Measurements from ENCODE around the gene NTN5. TPM values are rescaled to one million over a fixed set of nuclear protein-coding genes. Genes with fewer than 3 reads are reported as not detected.
A peak's percentile ranks its signal among the peaks of the same experiment; 100 is the strongest.

NTN5 gene
- total and polyA plus RNA-seq, 5 donors from 2014 or later, result 0.21 to 2.3 (median 0.30) TPM; not detected in 2

DNA sequence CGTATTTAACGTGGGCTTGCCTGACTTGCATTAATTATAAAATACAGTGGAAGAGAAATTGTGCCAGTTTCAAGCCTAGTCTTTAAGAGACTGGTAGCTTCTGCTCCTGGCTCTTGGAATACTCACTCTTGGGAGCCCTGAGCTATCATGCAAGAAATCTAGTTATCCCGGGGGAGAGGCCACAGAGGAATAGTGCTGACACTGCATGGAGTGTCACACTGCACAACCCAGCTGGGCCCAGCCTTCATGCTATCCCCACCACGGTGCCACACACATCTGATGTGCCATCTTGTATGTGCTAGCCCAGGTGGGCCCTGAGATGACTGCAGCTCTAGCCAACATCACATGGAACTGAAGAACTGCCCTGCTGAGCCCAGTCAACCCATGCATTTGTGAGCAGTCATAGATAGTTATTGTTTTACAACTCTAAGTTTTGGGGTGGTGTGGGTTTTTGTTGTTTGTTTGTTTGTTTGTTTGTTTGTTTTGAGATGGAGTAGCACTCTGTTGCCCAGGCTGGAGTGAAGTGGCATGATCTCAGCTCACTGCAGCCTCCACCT, 38.4 kb upstream of the NTN5 start:
- Mint-ChIP-seq H3K36me3 (peaks cover 11% of the 10 kb centered on the region), H3K9me3 (peaks cover 0 to 5% (median 0%) of the 10 kb centered on the region in 7 donors), H3K27me3 (no peaks in the 10 kb centered on the region), H3K4me1 (peaks cover 0 to 30% (median 9%) of the 10 kb centered on the region in 4 donors), H3K4me3 (peak overlapping the region; percentile 33 to 88 (median 56)), H3K27ac (no peak overlapping the region)
- no peak for DNase-seq
- Histone ChIP-seq H3K36me3 (ENCODE audit: control insufficient read depth, insufficient read depth, low read length) (no peaks in the 10 kb centered on the region), H3K27ac (ENCODE audit: insufficient read depth, low read length, poor library complexity, severe bottlenecking) (no peak overlapping the region), H3K4me1 (ENCODE audit: control insufficient read depth, insufficient read depth, low read length, poor library complexity, severe bottlenecking) (peaks cover 19% of the 10 kb centered on the region), H3K4me3 (ENCODE audit: low read depth, low read length) (no peak overlapping the region), H3K27me3 (ENCODE audit: control insufficient read depth, insufficient read depth, low read length) (no peaks in the 10 kb centered on the region), H3K9me3 (ENCODE audit: control insufficient read depth in 2 of 2, low read length in 2 of 2) (no peaks in the 10 kb centered on the region)
- ATAC-seq (ENCODE audit: low read depth in 2 of 2), result no peak

- Mint-ChIP-seq H3K4me1 (peaks cover 0 to 12% (median 1%) of the 10 kb centered on the region in 4 donors), H3K4me3 (peak overlapping the region in 1 of 4 donors; percentile 73), H3K9me3 (peaks cover 0 to 2% (median 0%) of the 10 kb centered on the region in 7 donors), H3K27ac (peak overlapping the region in 2 of 3 donors; percentile 38 to 86), H3K36me3 (peaks cover 31% of the 10 kb centered on the region), H3K27me3 (no peaks in the 10 kb centered on the region)
- H3K27me3 ChIP-seq (ENCODE audit: control insufficient read depth, insufficient read depth, low read length), result no peaks in the 10 kb centered on the region
- H3K9me3 ChIP-seq (ENCODE audit: control insufficient read depth in 2 of 2, low read length in 2 of 2), result no peaks in the 10 kb centered on the region
- no peak for DNase-seq
- no peak overlapping the region for H3K27ac ChIP-seq (ENCODE audit: insufficient read depth, low read length, poor library complexity, severe bottlenecking)
- H3K4me3 ChIP-seq (ENCODE audit: low read depth, low read length), result no peak overlapping the region
- no peak for ATAC-seq (ENCODE audit: low read depth in 2 of 2)
- H3K4me1 ChIP-seq (ENCODE audit: control insufficient read depth, insufficient read depth, low read length, poor library complexity, severe bottlenecking), result peaks cover 8% of the 10 kb centered on the region
- H3K36me3 ChIP-seq (ENCODE audit: control insufficient read depth, insufficient read depth, low read length), result no peaks in the 10 kb centered on the region
Observed at GRCh38 chr19:48708471-48708870, 35.7 kb upstream of the NTN5 start.

- H3K36me3 Mint-ChIP-seq, result peaks cover 37% of the 10 kb centered on the region
- no peaks in the 10 kb centered on the region for H3K27me3 Mint-ChIP-seq
- H3K4me1 Mint-ChIP-seq, result peaks cover 0 to 5% (median 0%) of the 10 kb centered on the region in 4 donors
- H3K4me1 ChIP-seq (ENCODE audit: control insufficient read depth, insufficient read depth, low read length, poor library complexity, severe bottlenecking), result no peaks in the 10 kb centered on the region
- no peak overlapping the region for H3K4me3 Mint-ChIP-seq
- H3K4me3 ChIP-seq (ENCODE audit: low read depth, low read length), result no peak overlapping the region
- peaks cover 0 to 1% (median 0%) of the 10 kb centered on the region in 7 donors for H3K9me3 Mint-ChIP-seq
- no peaks in the 10 kb centered on the region for H3K27me3 ChIP-seq (ENCODE audit: control insufficient read depth, insufficient read depth, low read length)
- no peak overlapping the region for H3K27ac Mint-ChIP-seq
- DNase-seq (no peak), ATAC-seq (ENCODE audit: low read depth in 2 of 2) (no peak)
- H3K36me3 ChIP-seq (ENCODE audit: control insufficient read depth, insufficient read depth, low read length), result no peaks in the 10 kb centered on the region
- H3K27ac ChIP-seq (ENCODE audit: insufficient read depth, low read length, poor library complexity, severe bottlenecking), result no peak overlapping the region
- no peaks in the 10 kb centered on the region for H3K9me3 ChIP-seq (ENCODE audit: control insufficient read depth in 2 of 2, low read length in 2 of 2)
Observed at GRCh38 chr19:48705431-48705830, 32.6 kb upstream of the NTN5 start.

DNA sequence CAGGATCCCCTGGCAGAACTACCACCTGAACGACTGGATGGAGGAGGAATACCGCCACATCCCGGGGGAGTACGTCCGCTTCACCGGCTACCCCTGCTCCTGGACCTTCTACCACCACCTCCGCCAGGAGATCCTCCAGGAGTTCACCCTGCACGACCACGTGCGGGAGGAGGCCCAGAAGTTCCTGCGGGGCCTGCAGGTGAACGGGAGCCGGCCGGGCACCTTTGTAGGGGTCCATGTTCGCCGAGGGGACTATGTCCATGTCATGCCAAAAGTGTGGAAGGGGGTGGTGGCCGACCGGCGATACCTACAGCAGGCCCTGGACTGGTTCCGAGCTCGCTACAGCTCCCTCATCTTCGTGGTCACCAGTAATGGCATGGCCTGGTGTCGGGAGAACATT, 30.5 kb upstream of the NTN5 start:
- no peak for ATAC-seq (ENCODE audit: low read depth in 2 of 2)
- H3K4me1 Mint-ChIP-seq, result no peaks in the 10 kb centered on the region

DNA sequence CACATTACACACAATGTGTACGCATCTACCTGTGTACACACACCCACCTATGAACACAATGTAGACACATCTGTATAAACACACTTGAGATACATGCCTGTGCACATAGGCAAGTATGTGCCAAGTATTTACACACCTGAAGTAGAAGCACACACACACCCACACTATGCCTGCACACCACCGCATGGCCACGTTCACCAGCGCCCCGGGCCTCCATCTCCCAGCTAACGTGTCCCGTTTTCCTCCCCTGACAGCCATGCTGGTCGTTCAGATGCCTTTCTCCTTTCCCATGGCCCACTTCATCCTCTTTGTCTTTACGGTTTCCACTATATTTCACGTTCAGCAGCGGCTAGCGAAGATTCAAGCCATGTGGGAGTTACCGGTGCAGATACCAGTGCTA, 29.9 kb upstream of the NTN5 start:
- H3K4me1 Mint-ChIP-seq, result no peaks in the 10 kb centered on the region
- peak overlapping the region in 1 of 3 donors; percentile 27 for H3K27ac Mint-ChIP-seq
- DNase-seq (no peak), ATAC-seq (ENCODE audit: low read depth in 2 of 2) (no peak)
- H3K36me3 Mint-ChIP-seq, result peaks cover 37% of the 10 kb centered on the region
- no peaks in the 10 kb centered on the region for H3K9me3 ChIP-seq (ENCODE audit: control insufficient read depth in 2 of 2, low read length in 2 of 2)
- no peaks in the 10 kb centered on the region for H3K4me1 ChIP-seq (ENCODE audit: control insufficient read depth, insufficient read depth, low read length, poor library complexity, severe bottlenecking)
- H3K27me3 Mint-ChIP-seq, result peaks cover 9% of the 10 kb centered on the region
- peaks cover 0 to under 1% (median 0%) of the 10 kb centered on the region in 7 donors for H3K9me3 Mint-ChIP-seq
- H3K27me3 ChIP-seq (ENCODE audit: control insufficient read depth, insufficient read depth, low read length), result no peaks in the 10 kb centered on the region
- H3K27ac ChIP-seq (ENCODE audit: insufficient read depth, low read length, poor library complexity, severe bottlenecking), result no peak overlapping the region
- H3K36me3 ChIP-seq (ENCODE audit: control insufficient read depth, insufficient read depth, low read length), result no peaks in the 10 kb centered on the region
- no peak overlapping the region for H3K4me3 ChIP-seq (ENCODE audit: low read depth, low read length)
- H3K4me3 Mint-ChIP-seq, result no peak overlapping the region

More for the DNA sequence above, 30.5 kb upstream of the NTN5 start:
- no peak overlapping the region for H3K4me3 Mint-ChIP-seq
- peaks cover 3% of the 10 kb centered on the region for H3K27me3 Mint-ChIP-seq
- Histone ChIP-seq H3K27me3 (ENCODE audit: control insufficient read depth, insufficient read depth, low read length) (no peaks in the 10 kb centered on the region), H3K4me1 (ENCODE audit: control insufficient read depth, insufficient read depth, low read length, poor library complexity, severe bottlenecking) (no peaks in the 10 kb centered on the region), H3K27ac (ENCODE audit: insufficient read depth, low read length, poor library complexity, severe bottlenecking) (no peak overlapping the region), H3K4me3 (ENCODE audit: low read depth, low read length) (no peak overlapping the region), H3K9me3 (ENCODE audit: control insufficient read depth in 2 of 2, low read length in 2 of 2) (no peaks in the 10 kb centered on the region), H3K36me3 (ENCODE audit: control insufficient read depth, insufficient read depth, low read length) (no peaks in the 10 kb centered on the region)
- H3K36me3 Mint-ChIP-seq, result peaks cover 37% of the 10 kb centered on the region
- H3K9me3 Mint-ChIP-seq, result peaks cover 0 to 1% (median 0%) of the 10 kb centered on the region in 7 donors
- DNase-seq, result no peak
- H3K27ac Mint-ChIP-seq, result no peak overlapping the region

DNA sequence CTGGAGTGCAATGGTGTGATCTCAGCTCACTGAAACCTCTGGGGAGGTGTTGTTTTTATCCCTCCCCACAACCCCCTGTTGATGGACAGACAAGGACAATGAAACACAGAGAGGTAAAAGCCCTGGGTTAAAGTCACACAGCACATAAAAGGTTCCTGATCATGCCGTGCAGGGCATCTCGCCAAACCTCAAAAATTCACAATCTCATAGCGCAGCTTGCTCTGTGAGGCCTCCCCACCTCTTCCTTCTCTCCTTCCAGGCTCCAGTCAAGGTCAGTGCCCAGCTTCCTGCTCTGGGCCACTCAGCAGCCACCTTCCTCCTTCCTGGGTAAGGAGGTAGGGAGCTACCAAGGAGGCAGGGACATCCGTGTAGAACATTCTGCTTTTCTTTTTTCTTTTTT, 25.2 kb upstream of the NTN5 start:
- no peak for ATAC-seq (ENCODE audit: low read depth in 2 of 2)
- peaks cover 6% of the 10 kb centered on the region for H3K4me1 ChIP-seq (ENCODE audit: control insufficient read depth, insufficient read depth, low read length, poor library complexity, severe bottlenecking)
- H3K27me3 ChIP-seq (ENCODE audit: control insufficient read depth, insufficient read depth, low read length), result no peaks in the 10 kb centered on the region
- Mint-ChIP-seq H3K4me1 (peaks cover 0 to 11% (median 4%) of the 10 kb centered on the region in 4 donors), H3K27ac (no peak overlapping the region), H3K27me3 (peaks cover 27% of the 10 kb centered on the region), H3K4me3 (no peak overlapping the region), H3K36me3 (peaks cover 12% of the 10 kb centered on the region), H3K9me3 (peaks cover 0 to 1% (median 0%) of the 10 kb centered on the region in 7 donors)
- H3K36me3 ChIP-seq (ENCODE audit: control insufficient read depth, insufficient read depth, low read length), result no peaks in the 10 kb centered on the region
- no peak for DNase-seq
- H3K4me3 ChIP-seq (ENCODE audit: low read depth, low read length), result no peak overlapping the region
- no peak overlapping the region for H3K27ac ChIP-seq (ENCODE audit: insufficient read depth, low read length, poor library complexity, severe bottlenecking)
- no peaks in the 10 kb centered on the region for H3K9me3 ChIP-seq (ENCODE audit: control insufficient read depth in 2 of 2, low read length in 2 of 2)

DNA sequence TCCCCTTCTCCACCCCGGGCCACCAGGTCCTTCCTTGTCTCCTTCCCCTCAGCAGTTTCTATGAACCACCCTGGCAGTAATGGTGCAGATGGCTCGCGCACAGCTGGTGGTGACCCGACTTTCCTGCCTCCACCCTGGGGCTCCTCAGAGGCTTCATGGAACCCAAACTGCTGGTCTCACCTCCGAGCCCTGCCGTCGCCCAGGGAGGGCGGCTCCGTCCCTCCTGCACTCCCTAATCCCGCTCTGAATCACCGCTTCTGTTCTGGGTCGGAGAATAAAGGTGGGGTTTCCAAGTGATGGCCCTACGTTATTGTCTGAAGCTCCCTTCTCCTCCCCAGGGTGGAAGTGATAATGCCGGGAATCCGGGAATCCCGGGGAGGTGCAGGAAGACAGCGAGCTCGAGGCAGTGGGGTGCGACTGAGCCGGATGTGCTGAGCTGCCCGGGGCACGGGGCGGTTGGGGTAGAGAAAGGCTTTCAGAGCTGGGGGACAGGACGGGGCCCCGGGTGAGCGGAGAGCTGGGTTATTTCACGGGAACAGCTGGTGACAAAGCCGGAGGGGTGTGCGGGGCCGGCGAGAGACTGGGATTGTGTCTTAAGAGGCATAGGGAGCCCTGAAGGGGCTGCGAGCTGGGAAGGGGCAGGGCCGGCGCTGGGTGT, 23.7 kb upstream of the NTN5 start:
- H3K36me3 Mint-ChIP-seq, result peaks cover 6% of the 10 kb centered on the region
- Histone ChIP-seq H3K9me3 (ENCODE audit: control insufficient read depth in 2 of 2, low read length in 2 of 2) (no peaks in the 10 kb centered on the region), H3K36me3 (ENCODE audit: control insufficient read depth, insufficient read depth, low read length) (no peaks in the 10 kb centered on the region), H3K27ac (ENCODE audit: insufficient read depth, low read length, poor library complexity, severe bottlenecking) (no peak overlapping the region), H3K4me1 (ENCODE audit: control insufficient read depth, insufficient read depth, low read length, poor library complexity, severe bottlenecking) (peaks cover 6% of the 10 kb centered on the region), H3K27me3 (ENCODE audit: control insufficient read depth, insufficient read depth, low read length) (no peaks in the 10 kb centered on the region), H3K4me3 (ENCODE audit: low read depth, low read length) (no peak overlapping the region)
- H3K4me3 Mint-ChIP-seq, result peak overlapping the region in 3 of 4 donors; percentile 15 to 68 (median 66)
- peaks cover 0 to 1% (median 0%) of the 10 kb centered on the region in 7 donors for H3K9me3 Mint-ChIP-seq
- peaks cover 0 to 11% (median 4%) of the 10 kb centered on the region in 4 donors for H3K4me1 Mint-ChIP-seq
- DNase-seq (no peak), ATAC-seq (ENCODE audit: low read depth in 2 of 2) (peak; percentile 43 to 56)
- peak overlapping the region in 1 of 3 donors; percentile 73 for H3K27ac Mint-ChIP-seq
- peaks cover 27% of the 10 kb centered on the region for H3K27me3 Mint-ChIP-seq
